Mesenchymal stem cell (in vitro differentiated cells and primary cell): ENCODE measurements around the gene C19orf85.
A peak's percentile ranks its signal among the peaks of the same experiment; 100 is the strongest.

Experiments
- DNase-seq: peaks from one replicate; pipeline ENCODE4 v3.0.0-alpha.2; 2013
- H2AFZ ChIP-seq: one replicate; pipeline ENCODE4 v1.6.1; 2013; ENCODE audit warnings: low read depth, mild to moderate bottlenecking, control low read depth, inconsistent platforms, low read length, moderate library complexity
- H2AK5ac ChIP-seq: 2 replicates; pipeline ENCODE4 v1.6.1; 2013; ENCODE audit warnings: low read length, moderate library complexity, mild to moderate bottlenecking, inconsistent platforms; ENCODE audit not compliant: severe bottlenecking
- H2BK120ac ChIP-seq: one replicate; pipeline ENCODE4 v1.6.1; 2013; ENCODE audit warnings: low read depth, mild to moderate bottlenecking, inconsistent platforms, low read length, moderate library complexity
- H2BK12ac ChIP-seq, 2 experiments: one replicate each; pipeline ENCODE4 v1.6.1; 2013; ENCODE audit warnings: inconsistent platforms in 2 of 2, low read length in 2 of 2, mild to moderate bottlenecking in 2 of 2, moderate library complexity in 2 of 2, control low read depth in 1 of 2
- H2BK15ac ChIP-seq: one replicate; pipeline ENCODE4 v1.6.1; 2013; ENCODE audit warnings: mild to moderate bottlenecking, low read depth, inconsistent platforms; ENCODE audit not compliant: poor library complexity, severe bottlenecking
- H2BK5ac ChIP-seq: 2 replicates; pipeline ENCODE4 v1.6.1; 2013; ENCODE audit warnings: low read depth, mild to moderate bottlenecking, low read length, control low read depth, inconsistent platforms; ENCODE audit not compliant: poor library complexity, severe bottlenecking
- H3K14ac ChIP-seq, 2 experiments: one replicate each; pipeline ENCODE4 v1.6.1; 2013; ENCODE audit warnings: inconsistent platforms in 2 of 2, low read length in 2 of 2, control low read depth in 1 of 2, mild to moderate bottlenecking in 1 of 2, moderate library complexity in 1 of 2
- H3K18ac ChIP-seq, 2 experiments: one replicate each; pipeline ENCODE4 v1.6.1; 2013; ENCODE audit warnings: inconsistent platforms in 2 of 2, low read length in 2 of 2, control low read depth in 1 of 2, low read depth in 1 of 2, mild to moderate bottlenecking in 1 of 2
- H3K23ac ChIP-seq, 2 experiments: one replicate each; pipeline ENCODE4 v1.6.1; 2013; ENCODE audit warnings: inconsistent platforms in 2 of 2, low read length in 2 of 2, mild to moderate bottlenecking in 2 of 2, moderate library complexity in 2 of 2, control low read depth in 1 of 2
- H3K27ac ChIP-seq: 2 replicates; pipeline ENCODE4 v1.5.1; 2013; ENCODE audit warnings: mild to moderate bottlenecking, moderate library complexity, low read length, control low read depth, inconsistent platforms; ENCODE audit not compliant: poor library complexity, severe bottlenecking
- H3K27me3 ChIP-seq, 2 experiments: 2 replicates each; pipeline versions ENCODE4 v1.6.1 to v1.7.0; 2013; ENCODE audit warnings: low read length in 2 of 2, mild to moderate bottlenecking in 2 of 2, moderate library complexity in 2 of 2, control low read depth in 1 of 2, inconsistent platforms in 1 of 2; ENCODE audit not compliant: control insufficient read depth in 1 of 2, insufficient read depth in 1 of 2
- H3K36me3 ChIP-seq, 2 experiments: 2 replicates each; pipeline versions ENCODE4 v1.6.1 to v1.7.0; 2013; ENCODE audit warnings: low read length in 2 of 2, control low read depth in 1 of 2, inconsistent platforms in 1 of 2, low read depth in 1 of 2, mild to moderate bottlenecking in 1 of 2; ENCODE audit not compliant: insufficient read depth in 2 of 2, control insufficient read depth in 1 of 2
- H3K4ac ChIP-seq, 2 experiments: one replicate each; pipeline ENCODE4 v1.6.1; 2013; ENCODE audit warnings: inconsistent platforms in 2 of 2, low read length in 2 of 2, mild to moderate bottlenecking in 2 of 2, moderate library complexity in 2 of 2, control low read depth in 1 of 2, low read depth in 1 of 2
- H3K4me1 ChIP-seq: 2 replicates; pipeline ENCODE4 v1.6.1; 2013; ENCODE audit warnings: low read depth, low read length, control low read depth; ENCODE audit not compliant: control insufficient read depth, insufficient read depth
- H3K4me2 ChIP-seq: 2 replicates; pipeline ENCODE4 v1.6.1; 2013; ENCODE audit warnings: low read length, mild to moderate bottlenecking, inconsistent platforms; ENCODE audit not compliant: poor library complexity, severe bottlenecking
- H3K4me3 ChIP-seq, 2 experiments: 2 replicates each; pipeline versions ENCODE4 v1.5.1 to v1.7.0; 2013; ENCODE audit warnings: low read length in 2 of 2, mild to moderate bottlenecking in 2 of 2, control low read depth in 1 of 2, low read depth in 1 of 2; ENCODE audit not compliant: insufficient read depth in 1 of 2
- H3K79me1 ChIP-seq: replicated peaks from 2 replicates; pipeline ENCODE4 v1.6.1; 2013; ENCODE audit warnings: mild to moderate bottlenecking, control low read depth, low read length, inconsistent platforms; ENCODE audit not compliant: poor library complexity, severe bottlenecking
- H3K9ac ChIP-seq: 2 replicates; pipeline ENCODE4 v1.7.0; 2013; ENCODE audit warnings: mild to moderate bottlenecking, low read length, moderate library complexity
- H3K9me3 ChIP-seq: 2 replicates; pipeline ENCODE4 v1.7.0; 2013; ENCODE audit warnings: mild to moderate bottlenecking, low read length; ENCODE audit not compliant: control insufficient read depth
- H4K8ac ChIP-seq: one replicate; pipeline ENCODE4 v1.6.1; 2013; ENCODE audit warnings: inconsistent platforms, mild to moderate bottlenecking, low read length, moderate library complexity
- H4K91ac ChIP-seq: one replicate; pipeline ENCODE4 v1.6.1; 2013; ENCODE audit warnings: mild to moderate bottlenecking, low read length, inconsistent platforms
- WGBS: methylation state at CpG from one replicate; pipeline ENCODE4 v1.1.7; 2013; ENCODE audit warnings: mixed read lengths; 5-methylcytosine and 5-hydroxymethylcytosine counted together

The C19orf85 gene

DNA sequence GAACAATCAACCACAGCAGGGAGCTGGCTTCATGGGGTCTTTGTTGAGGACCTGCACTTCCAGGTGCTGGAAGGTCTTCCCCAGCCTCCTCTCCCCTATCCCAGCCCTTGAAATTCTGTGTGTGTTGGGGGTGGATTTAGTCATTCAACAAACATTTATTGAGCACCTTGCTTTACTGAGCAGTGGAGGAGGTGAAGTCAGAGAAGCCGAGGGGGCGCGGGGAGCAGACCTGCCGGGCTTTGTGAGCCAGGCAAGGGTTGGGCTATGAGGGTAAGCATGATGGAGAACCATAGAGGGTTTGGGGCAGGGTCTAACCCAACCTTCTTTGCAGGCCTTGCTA is 3.5 kb upstream of the C19orf85 start:
- Histone ChIP-seq H2BK15ac (no peak overlapping the region), H3K23ac (no peak overlapping the region), H3K18ac (no peak overlapping the region), H2AK5ac (peak overlapping the region; percentile 78), H3K4ac (peak overlapping the region in 1 of 2 experiments; percentile 60), H3K14ac (no peak overlapping the region), H3K9ac (peak overlapping the region; percentile 7), H4K8ac (peak overlapping the region; percentile 65), H3K9me3 (no peaks in the 10 kb centered on the region), H4K91ac (no peak overlapping the region), H3K27me3 (no peaks in the 10 kb centered on the region), H3K79me1 (no peaks in the 10 kb centered on the region), H2BK5ac (no peak overlapping the region), H2BK120ac (no peak overlapping the region), H2AFZ (no peak overlapping the region), H3K4me1 (peaks cover 17% of the 10 kb centered on the region), H3K36me3 (no peaks in the 10 kb centered on the region), H3K4me2 (peak overlapping the region; percentile 28), H2BK12ac (peak overlapping the region in 1 of 2 experiments; percentile 32), H3K4me3 (no peak overlapping the region), H3K27ac (no peak overlapping the region)
- 35% methylated on average over 4 of the region's 4 CpGs for WGBS
- no peak for DNase-seq

GRCh38 chr19:55467236-55468053 is 2.9 kb upstream of the C19orf85 start:
- Histone ChIP-seq H3K23ac (no peak overlapping the region), H3K9ac (peak overlapping the region; percentile 9), H2AFZ (no peak overlapping the region), H3K27me3 (no peaks in the 10 kb centered on the region), H2BK5ac (no peak overlapping the region), H3K4me1 (peaks cover 11% of the 10 kb centered on the region), H3K79me1 (no peaks in the 10 kb centered on the region), H3K4me2 (peak overlapping the region; percentile 28), H2BK120ac (no peak overlapping the region), H3K4ac (no peak overlapping the region), H3K36me3 (no peaks in the 10 kb centered on the region), H3K4me3 (no peak overlapping the region), H3K14ac (no peak overlapping the region), H2BK12ac (peak overlapping the region in 1 of 2 experiments; percentile 32), H3K9me3 (no peaks in the 10 kb centered on the region), H4K91ac (no peak overlapping the region), H4K8ac (peak overlapping the region; percentile 65), H2BK15ac (no peak overlapping the region), H3K18ac (no peak overlapping the region), H3K27ac (no peak overlapping the region), H2AK5ac (peak overlapping the region; percentile 15)
- 41% methylated on average over 25 of the region's 29 CpGs for WGBS
- peak; percentile 49 for DNase-seq

DNA sequence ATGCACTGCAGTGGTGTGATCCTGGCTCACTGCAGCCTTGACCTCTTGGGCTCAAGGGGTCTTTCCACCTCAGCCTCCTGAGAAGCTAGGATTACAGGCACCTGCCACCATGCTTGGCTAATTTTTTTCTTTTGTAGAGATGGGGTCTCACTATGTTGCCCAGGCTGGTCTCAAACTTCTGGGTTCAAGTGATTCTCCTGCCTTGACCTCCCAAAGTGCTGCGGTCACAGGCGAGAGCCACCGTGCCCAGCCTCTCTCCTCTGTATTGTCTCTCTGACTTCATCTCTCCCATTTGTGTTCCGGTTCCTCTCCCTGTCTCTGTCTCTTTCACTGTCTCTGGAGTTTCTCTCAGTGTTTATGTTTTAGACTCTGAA is 1.7 kb upstream of the C19orf85 start:
- Histone ChIP-seq H2BK5ac (no peak overlapping the region), H3K9me3 (no peaks in the 10 kb centered on the region), H3K14ac (no peak overlapping the region), H2BK12ac (no peak overlapping the region), H3K36me3 (no peaks in the 10 kb centered on the region), H3K27me3 (no peaks in the 10 kb centered on the region), H3K18ac (no peak overlapping the region), H3K27ac (no peak overlapping the region), H2BK15ac (no peak overlapping the region), H3K9ac (no peak overlapping the region), H3K4ac (no peak overlapping the region), H3K79me1 (peaks cover 5% of the 10 kb centered on the region), H2AK5ac (no peak overlapping the region), H3K4me1 (peaks cover 15% of the 10 kb centered on the region), H3K4me2 (no peak overlapping the region), H2AFZ (no peak overlapping the region), H3K4me3 (no peak overlapping the region), H2BK120ac (no peak overlapping the region), H3K23ac (no peak overlapping the region), H4K91ac (no peak overlapping the region), H4K8ac (no peak overlapping the region)
- 85% methylated on average over 3 of the region's 4 CpGs for WGBS
- DNase-seq, result no peak

GRCh38 chr19:55465460-55466240 is 1.1 kb upstream of the C19orf85 start:
- H2BK5ac ChIP-seq, result no peak overlapping the region
- H3K4me2 ChIP-seq, result no peak overlapping the region
- H3K23ac ChIP-seq, result no peak overlapping the region
- H3K79me1 ChIP-seq, result peaks cover 7% of the 10 kb centered on the region
- no peak overlapping the region for H3K14ac ChIP-seq
- H3K18ac ChIP-seq, result peak overlapping the region in 1 of 2 experiments; percentile 13
- no peak overlapping the region for H3K4ac ChIP-seq
- no peak overlapping the region for H2BK15ac ChIP-seq
- no peak overlapping the region for H3K27ac ChIP-seq
- H2BK12ac ChIP-seq, result peak overlapping the region in 1 of 2 experiments; percentile 21
- no peak for DNase-seq
- no peak overlapping the region for H3K9ac ChIP-seq
- no peak overlapping the region for H2BK120ac ChIP-seq
- H2AFZ ChIP-seq, result no peak overlapping the region
- WGBS, result 91% methylated on average over 9 of the region's 11 CpGs
- no peak overlapping the region for H3K4me3 ChIP-seq
- no peak overlapping the region for H4K8ac ChIP-seq
- no peaks in the 10 kb centered on the region for H3K27me3 ChIP-seq
- peak overlapping the region; percentile 8 for H4K91ac ChIP-seq
- H3K9me3 ChIP-seq, result no peaks in the 10 kb centered on the region
- peak overlapping the region; percentile 10 for H2AK5ac ChIP-seq
- H3K4me1 ChIP-seq, result peaks cover 16% of the 10 kb centered on the region
- H3K36me3 ChIP-seq, result no peaks in the 10 kb centered on the region
